ENCODE measurements around the gene IQSEC1. TPM values are rescaled to one million over a fixed set of nuclear protein-coding genes. Genes with fewer than 3 reads are reported as not detected.
A peak's percentile ranks its signal among the peaks of the same experiment; 100 is the strongest.

The IQSEC1 gene
- total RNA-seq, 1 donor from 2014 or later: 34.2 TPM

DNA sequence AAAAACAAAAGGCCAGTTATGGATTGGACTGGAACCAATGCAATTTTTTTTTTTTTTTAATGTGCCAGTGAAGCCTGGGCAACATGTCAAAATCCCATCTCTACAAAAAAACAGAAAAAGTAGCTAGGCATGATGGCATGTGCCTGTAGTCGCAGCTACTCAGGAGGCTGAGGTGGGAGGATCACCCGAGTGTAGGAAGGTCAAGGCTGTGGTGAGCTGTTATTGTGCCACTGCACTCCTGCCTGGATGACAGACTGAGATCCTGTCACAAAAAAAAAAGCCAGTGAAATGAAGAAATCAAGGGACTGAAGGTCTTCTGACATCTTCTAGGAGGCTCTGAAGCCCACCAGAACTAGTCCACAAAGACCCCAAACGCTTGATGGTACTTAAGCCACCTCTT lies 101.2 kb downstream of the IQSEC1 start:
- Mint-ChIP-seq H3K36me3 (ENCODE audit: insufficient read depth) (no peaks in the 10 kb centered on the region), H3K9me3 (ENCODE audit: low read depth) (no peaks in the 10 kb centered on the region), H3K27ac (no peak overlapping the region), H3K4me1 (ENCODE audit: low read depth) (peaks cover 5% of the 10 kb centered on the region), H3K4me3 (ENCODE audit: low read depth) (no peak overlapping the region), H3K27me3 (peaks cover 33% of the 10 kb centered on the region)
- DNase-seq (ENCODE audit: low spot score, unreplicated experiment): no peak
- TF ChIP-seq, protein P1, sequence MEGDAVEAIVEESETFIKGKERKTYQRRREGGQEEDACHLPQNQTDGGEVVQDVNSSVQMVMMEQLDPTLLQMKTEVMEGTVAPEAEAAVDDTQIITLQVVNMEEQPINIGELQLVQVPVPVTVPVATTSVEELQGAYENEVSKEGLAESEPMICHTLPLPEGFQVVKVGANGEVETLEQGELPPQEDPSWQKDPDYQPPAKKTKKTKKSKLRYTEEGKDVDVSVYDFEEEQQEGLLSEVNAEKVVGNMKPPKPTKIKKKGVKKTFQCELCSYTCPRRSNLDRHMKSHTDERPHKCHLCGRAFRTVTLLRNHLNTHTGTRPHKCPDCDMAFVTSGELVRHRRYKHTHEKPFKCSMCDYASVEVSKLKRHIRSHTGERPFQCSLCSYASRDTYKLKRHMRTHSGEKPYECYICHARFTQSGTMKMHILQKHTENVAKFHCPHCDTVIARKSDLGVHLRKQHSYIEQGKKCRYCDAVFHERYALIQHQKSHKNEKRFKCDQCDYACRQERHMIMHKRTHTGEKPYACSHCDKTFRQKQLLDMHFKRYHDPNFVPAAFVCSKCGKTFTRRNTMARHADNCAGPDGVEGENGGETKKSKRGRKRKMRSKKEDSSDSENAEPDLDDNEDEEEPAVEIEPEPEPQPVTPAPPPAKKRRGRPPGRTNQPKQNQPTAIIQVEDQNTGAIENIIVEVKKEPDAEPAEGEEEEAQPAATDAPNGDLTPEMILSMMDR (IDR thresholded peaks at IDR 0.05; ENCODE audit: unreplicated experiment): no peak

DNA sequence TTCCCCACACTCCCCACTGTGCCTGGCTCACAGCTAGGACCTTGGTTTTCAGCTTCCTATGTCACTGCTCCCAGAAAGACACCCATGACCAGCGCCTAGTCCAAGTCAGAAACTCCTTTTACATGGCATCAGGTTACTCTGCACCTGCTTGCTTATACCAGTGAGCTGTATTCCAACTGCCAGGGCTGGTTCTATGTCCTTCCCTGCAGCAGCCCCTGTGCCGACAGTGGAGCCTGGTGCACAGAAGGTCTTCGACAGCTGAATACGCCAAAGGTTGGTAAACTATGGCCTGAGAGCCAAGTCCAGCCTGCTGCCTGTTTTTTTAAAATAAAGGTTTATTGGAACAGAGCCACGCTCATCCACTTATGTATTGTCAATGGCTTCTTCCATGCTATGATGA lies 102.5 kb downstream of the IQSEC1 start:
- Mint-ChIP-seq H3K27ac (no peak overlapping the region), H3K27me3 (peaks cover 27% of the 10 kb centered on the region), H3K36me3 (ENCODE audit: insufficient read depth) (no peaks in the 10 kb centered on the region), H3K4me1 (ENCODE audit: low read depth) (peaks cover 17% of the 10 kb centered on the region), H3K9me3 (ENCODE audit: low read depth) (no peaks in the 10 kb centered on the region), H3K4me3 (ENCODE audit: low read depth) (no peak overlapping the region)
- no peak for DNase-seq (ENCODE audit: low spot score, unreplicated experiment)
- TF ChIP-seq, protein P1 (IDR thresholded peaks at IDR 0.05; ENCODE audit: unreplicated experiment): no peak

DNA sequence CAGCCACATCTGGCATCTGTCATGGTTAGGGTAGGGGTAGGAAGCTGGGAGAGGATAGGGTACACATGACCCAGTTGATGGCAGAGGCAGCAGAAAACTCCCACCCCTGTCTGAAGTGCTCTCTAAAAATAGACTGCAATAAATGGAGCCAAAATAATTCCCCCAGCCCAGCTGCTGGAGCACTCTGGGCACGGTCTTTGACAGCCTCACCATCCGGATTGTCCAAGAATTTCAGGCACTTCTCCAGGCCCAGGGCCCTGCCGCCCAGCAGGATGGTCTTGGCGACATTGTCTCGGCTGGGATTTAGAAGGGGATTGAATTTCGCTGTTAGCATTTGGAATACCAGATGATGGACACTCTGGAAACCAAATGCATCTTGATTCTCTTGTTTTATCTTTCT lies 103.7 kb downstream of the IQSEC1 start:
- peaks cover 29% of the 10 kb centered on the region for H3K4me1 Mint-ChIP-seq (ENCODE audit: low read depth)
- H3K27me3 Mint-ChIP-seq: peaks cover 27% of the 10 kb centered on the region
- TF ChIP-seq, protein P1 (IDR thresholded peaks at IDR 0.05; ENCODE audit: unreplicated experiment): no peak
- no peak for DNase-seq (ENCODE audit: low spot score, unreplicated experiment)
- H3K4me3 Mint-ChIP-seq (ENCODE audit: low read depth): no peak overlapping the region
- H3K9me3 Mint-ChIP-seq (ENCODE audit: low read depth): no peaks in the 10 kb centered on the region
- no peaks in the 10 kb centered on the region for H3K36me3 Mint-ChIP-seq (ENCODE audit: insufficient read depth)
- no peak overlapping the region for H3K27ac Mint-ChIP-seq

DNA sequence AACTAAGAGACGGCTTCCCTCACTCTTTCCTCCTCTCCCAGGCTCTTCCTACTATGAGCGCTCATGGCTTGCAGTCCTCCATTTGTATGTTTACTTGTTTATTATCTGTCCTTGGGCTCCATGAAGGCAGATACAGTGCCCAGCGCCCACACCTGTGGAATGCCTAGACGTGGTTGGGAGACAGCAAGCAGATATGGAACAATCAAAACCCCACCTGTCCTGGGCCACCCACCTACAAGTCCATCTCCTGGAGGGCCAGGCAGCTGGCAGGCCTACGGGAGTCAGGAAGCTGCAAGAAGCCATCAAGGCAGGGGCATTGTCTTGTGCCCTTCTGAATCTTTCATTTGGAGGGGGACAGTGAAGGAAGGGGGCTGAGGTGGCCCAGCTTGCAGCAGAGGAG lies 104.7 kb downstream of the IQSEC1 start:
- TF ChIP-seq, protein P1 (IDR thresholded peaks at IDR 0.05; ENCODE audit: unreplicated experiment): no peak
- Mint-ChIP-seq H3K27ac (peak overlapping the region; percentile 29), H3K27me3 (peaks cover 27% of the 10 kb centered on the region), H3K36me3 (ENCODE audit: insufficient read depth) (no peaks in the 10 kb centered on the region), H3K4me1 (ENCODE audit: low read depth) (peaks cover 37% of the 10 kb centered on the region), H3K9me3 (ENCODE audit: low read depth) (no peaks in the 10 kb centered on the region), H3K4me3 (ENCODE audit: low read depth) (peak overlapping the region; percentile 67)
- no peak for DNase-seq (ENCODE audit: low spot score, unreplicated experiment)

DNA sequence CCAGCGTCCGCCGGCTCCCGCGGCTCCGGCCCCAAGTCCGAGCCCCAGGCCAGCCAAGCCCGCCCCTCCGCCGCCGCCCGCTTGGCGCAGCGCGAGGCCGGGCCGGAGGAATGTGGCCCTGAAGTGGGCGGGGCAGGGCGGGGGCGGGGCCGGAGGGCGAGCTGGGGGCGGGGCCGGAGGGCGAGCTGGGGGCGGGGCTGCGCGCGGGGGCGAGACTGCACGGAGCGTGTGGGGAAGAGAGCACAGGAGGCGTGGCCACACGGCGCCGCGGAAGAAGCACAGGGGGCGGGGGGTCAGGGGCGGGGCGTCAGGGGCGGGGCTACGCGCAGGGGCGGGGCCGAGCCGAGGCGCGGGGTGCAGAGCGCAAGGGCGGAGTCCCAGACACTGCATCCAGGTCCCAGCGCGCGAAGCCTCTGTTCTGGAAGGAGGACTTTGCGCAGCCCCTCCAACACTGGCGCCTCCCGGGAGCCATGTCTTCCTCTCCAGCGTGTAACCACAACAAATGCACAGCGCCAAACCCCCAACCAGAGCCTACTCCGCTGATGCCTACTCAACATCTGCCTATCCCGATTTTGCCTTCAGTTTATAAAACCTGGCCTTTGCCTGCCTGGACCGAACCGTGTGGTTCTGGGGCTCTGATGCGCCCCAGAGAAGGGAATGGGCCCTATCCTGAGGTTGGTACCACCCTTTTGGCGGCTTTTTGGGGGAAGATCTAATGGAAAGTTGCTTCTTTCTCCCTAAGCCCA lies 105.5 kb downstream of the IQSEC1 start:
- peak; percentile 78 for DNase-seq (ENCODE audit: low spot score, unreplicated experiment)
- no peaks in the 10 kb centered on the region for H3K9me3 Mint-ChIP-seq (ENCODE audit: low read depth)
- H3K27ac Mint-ChIP-seq: peak overlapping the region; percentile 4
- H3K27me3 Mint-ChIP-seq: peaks cover 27% of the 10 kb centered on the region
- TF ChIP-seq, protein P1 (IDR thresholded peaks at IDR 0.05; ENCODE audit: unreplicated experiment): no peak
- peak overlapping the region; percentile 67 for H3K4me3 Mint-ChIP-seq (ENCODE audit: low read depth)
- H3K4me1 Mint-ChIP-seq (ENCODE audit: low read depth): peaks cover 37% of the 10 kb centered on the region
- H3K36me3 Mint-ChIP-seq (ENCODE audit: insufficient read depth): no peaks in the 10 kb centered on the region
